HCT116 (cell line): ENCODE data around the gene IGF2BP3. TPM values are rescaled to one million over a fixed set of nuclear protein-coding genes. Genes with fewer than 3 reads are reported as not detected.

ENCODE experiments used
- ATAC-seq: fragments of 200-7000 bp; cut with Tn5 transposase; 2 replicates; pipeline ENCODE4 v1.9.1; 2020; ENCODE audit warnings: mild to moderate bottlenecking, moderate library complexity
- BruUV-seq: library from RNA; stranded (reverse); fragments of 400-500 nt; replicated peaks from 2 replicates; lab custom pipeline; 2021; lab: Mats Ljungman, UMichigan
- CTCF ChIA-PET: fragments of 300-600 bp; sonication (Branson Sonifier 250); formaldehyde crosslinking; loops from one replicate; lab custom pipeline; 2021; ENCODE audit warnings: antibody characterized with exemption; lab: Charles Lee
- POLR2A ChIA-PET: fragments of 300-600, 350-600 bp; sonication (Branson Sonifier 250); formaldehyde crosslinking; loops from one replicate; lab custom pipeline; 2021; ENCODE audit warnings: antibody characterized with exemption; lab: Charles Lee
- RAD21 ChIA-PET, 2 experiments: fragments of 300-600 bp; sonication (Branson Sonifier 250); formaldehyde crosslinking; loops; one replicate each; lab custom pipeline; 2023; ENCODE audit warnings: low total read pairs in 2 of 2; ENCODE audit not compliant: uncharacterized antibody in 2 of 2, unreplicated experiment in 2 of 2, low non-redundant PET in 1 of 2; lab: Charles Lee
- DNase-seq: peaks from one replicate; pipeline ENCODE4 v3.0.0-alpha.2; 2010; ENCODE audit warnings: low read depth, low spot score
- H2AFZ ChIP-seq: fragments of 200-600 bp; shearing (Covaris generic), sonication (generic); 2 replicates; pipeline ENCODE4 v1.6.1; 2017; ENCODE audit warnings: low read depth, mixed run types, mixed read lengths, antibody characterized with exemption, low read length; ENCODE audit not compliant: poor library complexity, severe bottlenecking
- H3K27ac ChIP-seq: 2 replicates; pipeline ENCODE4 v1.5.1; 2012; ENCODE audit warnings: low read depth, low read length
- H3K27me3 ChIP-seq: fragments of 200-600 bp; sonication (generic); 2 replicates; pipeline ENCODE4 v1.6.1; 2016; ENCODE audit warnings: mixed run types, low read length, mixed read lengths; ENCODE audit not compliant: insufficient read depth
- H3K36me3 ChIP-seq, 2 experiments: fragments of 200-500 bp in 1 of 2; fragments of 200-600 bp in 1 of 2; sonication (Bioruptor generic) in 1 of 2; sonication (generic) in 1 of 2; 2 replicates each; pipeline versions ENCODE4 v1.5.1 to v1.6.1; 2014 to 2016; ENCODE audit warnings: low read length in 2 of 2, inconsistent platforms in 1 of 2, mixed read lengths in 1 of 2, mixed run types in 1 of 2; ENCODE audit not compliant: insufficient read depth in 2 of 2, control insufficient read depth in 1 of 2
- H3K4me1 ChIP-seq, 2 experiments: fragments of 200-600 bp in 1 of 2; sonication (generic) in 1 of 2; 2 replicates each; pipeline versions ENCODE4 v1.5.1 to v1.6.1; 2012 to 2017; ENCODE audit warnings: low read length in 2 of 2, inconsistent platforms in 1 of 2, mild to moderate bottlenecking in 1 of 2, mixed read lengths in 1 of 2, mixed run types in 1 of 2, moderate library complexity in 1 of 2; ENCODE audit not compliant: insufficient read depth in 2 of 2, control insufficient read depth in 1 of 2
- H3K4me2 ChIP-seq: fragments of 200-600 bp; sonication (generic); 2 replicates; pipeline ENCODE4 v1.6.1; 2017; ENCODE audit warnings: mixed run types, low read length, mixed read lengths
- H3K4me3 ChIP-seq, 2 experiments: fragments of 200-600 bp in 1 of 2; sonication (generic) in 1 of 2; replicated peaks in 1 of 2; 2 replicates each; pipeline ENCODE4 v1.5.1; 2011 to 2016; ENCODE audit warnings: low read length in 2 of 2, control low read depth in 1 of 2, low read depth in 1 of 2, mild to moderate bottlenecking in 1 of 2, mixed read lengths in 1 of 2, mixed run types in 1 of 2
- H3K79me2 ChIP-seq: fragments of 200-600 bp; sonication (generic); 2 replicates; pipeline ENCODE4 v1.6.1; 2017; ENCODE audit warnings: mild to moderate bottlenecking, mixed run types, low read length, moderate library complexity, mixed read lengths; ENCODE audit not compliant: insufficient read depth
- H3K9ac ChIP-seq: fragments of 200-600 bp; sonication (generic); 2 replicates; pipeline ENCODE4 v1.6.1; 2016; ENCODE audit warnings: low read length, mixed read lengths
- H3K9me2 ChIP-seq: fragments of 200-600 bp; sonication (generic), shearing (Covaris generic); 2 replicates; pipeline ENCODE4 v1.6.1; 2017; ENCODE audit warnings: mixed run types, mild to moderate bottlenecking, moderate library complexity; ENCODE audit not compliant: insufficient read depth
- H3K9me3 ChIP-seq, 2 experiments: fragments of 200-500 bp in 1 of 2; fragments of 200-600 bp in 1 of 2; sonication (Bioruptor generic) in 1 of 2; sonication (generic) in 1 of 2; 2 replicates each; pipeline ENCODE4 v1.6.1; 2014 to 2017; ENCODE audit warnings: low read length in 2 of 2, mixed read lengths in 2 of 2, inconsistent platforms in 1 of 2, low read depth in 1 of 2, mild to moderate bottlenecking in 1 of 2, mixed run types in 1 of 2, moderate library complexity in 1 of 2; ENCODE audit not compliant: control insufficient read depth in 1 of 2, insufficient read depth in 1 of 2
- H4K20me1 ChIP-seq: fragments of 200-600 bp; sonication (generic), shearing (Covaris generic); 2 replicates; pipeline ENCODE4 v1.6.1; 2017; ENCODE audit warnings: mixed run types, mild to moderate bottlenecking, moderate library complexity; ENCODE audit not compliant: insufficient read depth
- CTCF ChIP-seq, 3 experiments: fragments of 200-600 bp in 1 of 3; sonication (generic) in 1 of 3; IDR thresholded peaks in 2 of 3; conservative IDR thresholded peaks in 1 of 3; 2 replicates each; pipeline ENCODE4 v1.5.1; 2012 to 2017; ENCODE audit warnings: low read depth in 2 of 3, low read length in 2 of 3, antibody characterized with exemption in 1 of 3, borderline replicate concordance in 1 of 3, control low read depth in 1 of 3, mild to moderate bottlenecking in 1 of 3, mixed read lengths in 1 of 3, mixed run types in 1 of 3, moderate library complexity in 1 of 3; ENCODE audit not compliant: insufficient read depth in 1 of 3
- EZH2 ChIP-seq: fragments of 200-600 bp; sonication (generic); IDR thresholded peaks from 2 replicates; pipeline ENCODE4 v1.6.1; 2017; ENCODE audit warnings: antibody characterized with exemption, mixed run types
- FOSL1 ChIP-seq: IDR thresholded peaks from 2 replicates; pipeline ENCODE4 v1.6.1; 2012; ENCODE audit warnings: low read depth
- POLR2A ChIP-seq: IDR thresholded peaks from 2 replicates; pipeline ENCODE4 v1.7.0; 2011; ENCODE audit warnings: borderline replicate concordance; ENCODE audit not compliant: insufficient read depth, insufficient read length; ENCODE audit errors: extremely low read depth
- POLR2AphosphoS5 ChIP-seq: IDR thresholded peaks from 2 replicates; pipeline ENCODE4 v1.6.1; 2011; ENCODE audit warnings: mild to moderate bottlenecking, low read depth, low read length, moderate library complexity
- SRF ChIP-seq: IDR thresholded peaks from 2 replicates; pipeline ENCODE4 v1.6.1; 2012; ENCODE audit warnings: low read depth
- TCF7L2 ChIP-seq: IDR thresholded peaks from 2 replicates; pipeline ENCODE4 v1.7.0; 2011; ENCODE audit warnings: borderline replicate concordance, inconsistent platforms; ENCODE audit not compliant: insufficient read depth, insufficient read length; ENCODE audit errors: extremely low read depth
- YY1 ChIP-seq: IDR thresholded peaks from 2 replicates; pipeline ENCODE4 v1.6.1; 2011; ENCODE audit warnings: low read length, low read depth, moderate library complexity, mild to moderate bottlenecking; ENCODE audit not compliant: insufficient replicate concordance; ENCODE audit errors: extremely low read depth
- ZBTB33 ChIP-seq: IDR thresholded peaks from 2 replicates; pipeline ENCODE4 v1.6.1; 2011; ENCODE audit warnings: mild to moderate bottlenecking, low read length, moderate library complexity; ENCODE audit not compliant: insufficient replicate concordance; ENCODE audit errors: extremely low read depth
- ZFX ChIP-seq: fragments of 450-650 bp; IDR thresholded peaks from 2 replicates; pipeline ENCODE4 v1.6.1; 2017
- intact Hi-C: fragments of 100-400 bp; cut with micrococcal nuclease; formaldehyde crosslinking; loops from 2 replicates; pipeline ENCODE4 v1.10.0; 2022
- total RNA-seq: library from RNA; stranded (reverse); gene quantifications from one replicate; pipeline ENCODE4 v1.2.1, GENCODE V29; 2021; ENCODE audit not compliant: unreplicated experiment

The IGF2BP3 gene
- total RNA-seq, 1 experiment from 2014 or later = 79.1 TPM

- DNase-seq (no peak), ATAC-seq (no peak)
- Histone ChIP-seq H3K9me2 (no peaks in the 10 kb centered on the region), H3K4me1 (peaks cover 10 to 16% of the 10 kb centered on the region in 2 experiments), H3K4me3 (no peak overlapping the region), H2AFZ (no peak overlapping the region), H3K27ac (no peak overlapping the region), H3K9ac (no peak overlapping the region), H3K9me3 (no peaks in the 10 kb centered on the region), H4K20me1 (peaks cover 18% of the 10 kb centered on the region; the same call in 1 of the 2 replicates), H3K4me2 (no peak overlapping the region), H3K27me3 (no peaks in the 10 kb centered on the region), H3K79me2 (peaks cover 95% of the 10 kb centered on the region), H3K36me3 (no peaks in the 10 kb centered on the region)
- RAD21 ChIA-PET = no interaction called here
- no TSS peak for BruUV-seq
- no peak for TF ChIP-seq TCF7L2
- TF ChIP-seq POLR2A = no peak
- TF ChIP-seq ZBTB33 = no peak
- no peak for TF ChIP-seq ZFX
- TF ChIP-seq SRF = no peak
- TF ChIP-seq FOSL1 = no peak
- no peak for TF ChIP-seq POLR2AphosphoS5
- no peak for TF ChIP-seq EZH2
- POLR2A ChIA-PET = no interaction called here
- intact Hi-C loops = no loop called here
- CTCF ChIA-PET = no interaction called here
Observed at GRCh38 chr7:23426876-23427275, 43.4 kb downstream of the IGF2BP3 start.

- H3K4me2 ChIP-seq = no peak overlapping the region
- H3K9ac ChIP-seq = no peak overlapping the region
- intact Hi-C loops = no loop called here
- ChIA-PET POLR2A (no interaction called here), RAD21 (no interaction called here), CTCF (no interaction called here)
- no peak overlapping the region for H3K27ac ChIP-seq
- H3K27me3 ChIP-seq = no peaks in the 10 kb centered on the region
- peaks cover 97% of the 10 kb centered on the region for H3K79me2 ChIP-seq
- BruUV-seq = no TSS peak
- DNase-seq (no peak), ATAC-seq (no peak)
- H3K4me3 ChIP-seq = no peak overlapping the region
- no peak overlapping the region for H2AFZ ChIP-seq
- H3K36me3 ChIP-seq = 0 out of 4 replicates have a peak, but pooled peaks cover 0 to 2% of the 10 kb centered on the region in 2 experiments
- peaks cover 5% of the 10 kb centered on the region; the same call in 1 of the 2 replicates for H4K20me1 ChIP-seq
- no peaks in the 10 kb centered on the region for H3K9me3 ChIP-seq
- no peaks in the 10 kb centered on the region for H3K9me2 ChIP-seq
- H3K4me1 ChIP-seq = peaks cover 4 to 11% of the 10 kb centered on the region in 2 experiments; a peak in 2 of 4 replicates
- TF ChIP-seq ZFX (no peak), FOSL1 (no peak), CTCF (IDR thresholded peaks at IDR 0.05 in 2 of 3, conservative IDR thresholded peaks at IDR 0.05 in 1 of 3; ENCODE audit: borderline replicate concordance in 1 of 3, insufficient read depth in 1 of 3, low read depth in 2 of 3, low read length in 2 of 3) (no peak), YY1 (no peak)
Observed at GRCh38 chr7:23422909-23423308, 47.4 kb downstream of the IGF2BP3 start.
